ENCODE results near the gene STX18. TPM values are rescaled to one million over a fixed set of nuclear protein-coding genes. Genes with fewer than 3 reads are reported as not detected.

The STX18 gene
- total RNA-seq, 1 donor from 2014 or later, result 33.9 TPM

DNA sequence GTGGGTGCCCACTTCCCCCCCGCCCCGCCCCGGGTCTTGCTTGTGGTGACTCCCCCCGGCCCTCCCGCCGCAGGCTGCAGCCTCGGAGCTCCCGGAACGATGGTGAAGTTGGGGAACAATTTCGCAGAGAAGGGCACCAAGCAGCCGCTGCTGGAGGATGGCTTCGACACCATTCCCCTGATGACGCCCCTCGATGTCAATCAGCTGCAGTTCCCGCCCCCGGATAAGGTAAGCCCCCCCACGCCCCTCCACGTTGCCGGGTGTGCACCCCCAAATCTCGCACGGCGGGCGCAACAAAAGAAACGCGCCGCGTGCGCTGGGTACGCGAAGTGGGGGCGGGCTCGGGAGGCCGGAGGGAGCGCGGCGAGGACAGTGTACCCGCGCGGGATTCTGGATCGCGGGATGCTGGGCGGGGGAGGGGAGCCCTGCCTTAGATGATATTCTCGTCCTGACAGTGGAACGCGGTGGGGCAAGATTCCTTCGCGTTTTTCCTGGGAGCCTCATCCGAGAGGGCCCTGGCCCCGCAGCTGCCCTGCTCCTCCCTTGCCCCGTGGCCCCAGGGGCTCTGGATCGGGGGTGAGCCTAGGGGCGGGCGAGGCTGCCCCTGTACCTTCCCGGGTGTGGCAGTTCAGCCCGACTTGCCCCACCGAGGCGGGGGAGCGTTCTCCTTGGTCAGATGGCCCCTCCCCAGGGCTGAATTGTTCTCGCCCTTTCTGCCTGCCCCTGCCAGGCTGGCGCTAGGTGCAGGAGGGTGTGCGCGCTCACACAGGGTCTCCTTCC lies 154.1 kb downstream of the STX18 start:
- Mint-ChIP-seq H3K27me3 (ENCODE audit: insufficient read depth, low read depth) (peaks cover 54% of the 10 kb centered on the region), H3K4me3 (peak overlapping the region; percentile 82), H3K36me3 (peaks cover 5% of the 10 kb centered on the region), H3K4me1 (peaks cover 17% of the 10 kb centered on the region), H3K9me3 (no peaks in the 10 kb centered on the region), H3K27ac (no peak overlapping the region)
- H3K36me3 ChIP-seq, result no peaks in the 10 kb centered on the region
- no peak overlapping the region for H3K27ac ChIP-seq
- H3K9me3 ChIP-seq (ENCODE audit: low read depth), result no peaks in the 10 kb centered on the region
- peak overlapping the region; percentile 96 for H3K4me2 ChIP-seq
- TF ChIP-seq EZH2 (IDR thresholded peaks at IDR 0.05), result peak; percentile 53
- TF ChIP-seq CTCF (IDR thresholded peaks at IDR 0.05), result no peak
- peak; percentile 35 for TF ChIP-seq EZH2phosphoT487 (IDR thresholded peaks at IDR 0.05)
- H3K79me2 ChIP-seq (ENCODE audit: low read depth), result no peaks in the 10 kb centered on the region
- peak; percentile 42 for DNase-seq (ENCODE audit: low spot score)
- H3K4me1 ChIP-seq, result peaks cover 22% of the 10 kb centered on the region
- H3K4me3 ChIP-seq, result peak overlapping the region; percentile 85
- peaks cover 24% of the 10 kb centered on the region for H4K20me1 ChIP-seq (ENCODE audit: low read depth)
- no peak overlapping the region for H3K9ac ChIP-seq
- peaks cover 4% of the 10 kb centered on the region for H3F3A ChIP-seq (ENCODE audit: low read depth)
- H3K27me3 ChIP-seq, result peaks cover 84% of the 10 kb centered on the region
- H2AFZ ChIP-seq (replicated peaks), result peak overlapping the region; percentile 98

- H3K4me2 ChIP-seq, result peak within 1 kb of the TSS; percentile 96
- peaks cover 22% of the 10 kb centered on the region for H3K4me1 ChIP-seq
- no peak within 1 kb of the TSS for H3K27ac ChIP-seq
- no peak within 1 kb of the TSS for H3K9ac ChIP-seq
- H2AFZ ChIP-seq (replicated peaks), result peak within 1 kb of the TSS; percentile 98
- Mint-ChIP-seq H3K9me3 (no peaks in the 10 kb centered on the region), H3K27ac (no peak within 1 kb of the TSS), H3K4me1 (peaks cover 17% of the 10 kb centered on the region), H3K36me3 (peaks cover 5% of the 10 kb centered on the region), H3K4me3 (peak within 1 kb of the TSS; percentile 88), H3K27me3 (ENCODE audit: insufficient read depth, low read depth) (peaks cover 58% of the 10 kb centered on the region)
- H3K79me2 ChIP-seq (ENCODE audit: low read depth), result no peaks in the 10 kb centered on the region
- peaks cover 24% of the 10 kb centered on the region for H4K20me1 ChIP-seq (ENCODE audit: low read depth)
- no peaks in the 10 kb centered on the region for H3K9me3 ChIP-seq (ENCODE audit: low read depth)
- DNase-seq (ENCODE audit: low spot score), result peak; percentile 73
- H3K36me3 ChIP-seq, result no peaks in the 10 kb centered on the region
- peak within 1 kb of the TSS; percentile 85 for H3K4me3 ChIP-seq
- peaks cover 92% of the 10 kb centered on the region for H3K27me3 ChIP-seq
- peaks cover 4% of the 10 kb centered on the region for H3F3A ChIP-seq (ENCODE audit: low read depth)
- TF ChIP-seq CTCF (IDR thresholded peaks at IDR 0.05), result no peak
- TF ChIP-seq EZH2phosphoT487 (IDR thresholded peaks at IDR 0.05), result peak; percentile 70
- TF ChIP-seq EZH2 (IDR thresholded peaks at IDR 0.05), result peak; percentile 74
Observed at GRCh38 chr4:4386736-4387392, 155.0 kb downstream of the STX18 start, which contains the start of gene NSG1. TSS of gene NSG1 (plus strand) at chr4:4387102. CDS start at chr4:4387630, 528 bp downstream.

DNA sequence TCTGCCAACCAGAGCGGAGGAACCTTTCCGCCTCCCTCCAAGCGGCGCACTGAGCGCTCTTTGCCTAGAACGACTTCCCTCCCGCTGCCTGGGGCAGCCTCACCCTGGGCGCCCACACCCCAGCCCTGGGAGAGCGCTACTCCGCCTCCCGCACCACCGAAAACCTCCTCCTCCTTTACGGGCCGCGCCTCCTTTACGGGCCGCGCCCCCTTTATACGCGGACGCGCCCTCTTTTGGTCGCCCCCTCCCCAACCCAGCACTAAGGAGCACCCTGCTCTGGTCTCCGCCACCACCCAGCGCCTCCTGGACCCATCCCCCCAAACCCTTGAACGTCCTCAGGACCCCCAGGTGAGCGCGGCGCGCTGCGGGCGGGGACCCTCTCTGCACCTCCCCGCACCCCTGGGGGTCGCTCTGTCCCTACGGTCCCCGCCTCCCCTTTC lies 155.5 kb downstream of the STX18 start:
- peak; percentile 65 for DNase-seq (ENCODE audit: low spot score)
- no peak overlapping the region for H3K27ac ChIP-seq
- H3K27ac Mint-ChIP-seq, result no peak overlapping the region
- H3K9ac ChIP-seq, result no peak overlapping the region
- TF ChIP-seq CTCF (IDR thresholded peaks at IDR 0.05) (peak; percentile 8), EZH2 (IDR thresholded peaks at IDR 0.05) (peak; percentile 56), EZH2phosphoT487 (IDR thresholded peaks at IDR 0.05) (peak; percentile 26)
- peaks cover 4% of the 10 kb centered on the region for H3F3A ChIP-seq (ENCODE audit: low read depth)
- no peaks in the 10 kb centered on the region for H3K36me3 ChIP-seq
- H3K36me3 Mint-ChIP-seq, result peaks cover 5% of the 10 kb centered on the region
- H3K9me3 ChIP-seq (ENCODE audit: low read depth), result no peaks in the 10 kb centered on the region
- H3K4me1 ChIP-seq, result peaks cover 22% of the 10 kb centered on the region
- peaks cover 24% of the 10 kb centered on the region for H4K20me1 ChIP-seq (ENCODE audit: low read depth)
- H3K4me3 Mint-ChIP-seq, result peak overlapping the region; percentile 88
- H3K27me3 ChIP-seq, result peaks cover 92% of the 10 kb centered on the region
- H3K79me2 ChIP-seq (ENCODE audit: low read depth), result no peaks in the 10 kb centered on the region
- H3K27me3 Mint-ChIP-seq (ENCODE audit: insufficient read depth, low read depth), result peaks cover 58% of the 10 kb centered on the region
- H3K9me3 Mint-ChIP-seq, result no peaks in the 10 kb centered on the region
- peak overlapping the region; percentile 85 for H3K4me3 ChIP-seq
- H2AFZ ChIP-seq (replicated peaks), result peak overlapping the region; percentile 98
- H3K4me2 ChIP-seq, result peak overlapping the region; percentile 96
- H3K4me1 Mint-ChIP-seq, result peaks cover 17% of the 10 kb centered on the region

Data from neural progenitor cell (in vitro differentiated cells).